ENCODE results near the gene CDH12. TPM values are rescaled to one million over a fixed set of nuclear protein-coding genes. Genes with fewer than 3 reads are reported as not detected.
A peak's percentile ranks its signal among the peaks of the same experiment; 100 is the strongest.

Gene CDH12
- total RNA-seq, 1 experiment from 2014 or later, result not detected

- Histone ChIP-seq H3K9me2 (ENCODE audit: insufficient read depth) (no peaks in the 10 kb centered on the region), H3K4me3 (replicated peaks in 1 of 2; ENCODE audit: low read depth in 1 of 2, low read length in 2 of 2) (no peak overlapping the region), H3K9me3 (ENCODE audit: control insufficient read depth in 1 of 2, insufficient read depth in 1 of 2, low read depth in 1 of 2, low read length in 2 of 2) (peaks cover under 1 to 18% of the 10 kb centered on the region in 2 experiments; a peak in 2 of 4 replicates), H3K79me2 (ENCODE audit: insufficient read depth, low read length) (no peaks in the 10 kb centered on the region), H3K27ac (ENCODE audit: low read depth, low read length) (no peak overlapping the region), H2AFZ (ENCODE audit: low read depth, low read length, poor library complexity, severe bottlenecking) (no peak overlapping the region), H3K9ac (ENCODE audit: low read length) (no peak overlapping the region), H3K4me1 (ENCODE audit: control insufficient read depth in 1 of 2, insufficient read depth in 2 of 2, low read length in 2 of 2) (no peaks in the 10 kb centered on the region), H3K27me3 (ENCODE audit: insufficient read depth, low read length) (no peaks in the 10 kb centered on the region), H4K20me1 (ENCODE audit: insufficient read depth) (no peaks in the 10 kb centered on the region), H3K36me3 (ENCODE audit: control insufficient read depth in 1 of 2, insufficient read depth in 2 of 2, low read length in 2 of 2) (no peaks in the 10 kb centered on the region), H3K4me2 (ENCODE audit: low read length) (no peak overlapping the region)
- no TSS peak for BruUV-seq (replicated peaks)
- DNase-seq (ENCODE audit: low read depth, low spot score), result no peak
- TF ChIP-seq TCF7L2 (IDR thresholded peaks at IDR 0.05; ENCODE audit: borderline replicate concordance, extremely low read depth, insufficient read depth, insufficient read length) (peak; percentile 59), SP1 (IDR thresholded peaks at IDR 0.05; ENCODE audit: low read depth) (no peak)
- intact Hi-C loops (cut with micrococcal nuclease), result no loop called here
- RAD21 ChIA-PET (ENCODE audit: low non-redundant PET in 1 of 2, low total read pairs in 2 of 2, uncharacterized antibody in 2 of 2, unreplicated experiment in 2 of 2), result no interaction called here
- POLR2A ChIA-PET, result no interaction called here
- ATAC-seq, result no peak
- CTCF ChIA-PET, result no interaction called here
Measured at GRCh38 chr5:21823588-21823987, 1029.6 kb downstream of the CDH12 start.

- Histone ChIP-seq H3K9me3 (ENCODE audit: control insufficient read depth in 1 of 2, insufficient read depth in 1 of 2, low read depth in 1 of 2, low read length in 2 of 2) (peaks cover 3 to 18% of the 10 kb centered on the region in 2 experiments; a peak in 2 of 4 replicates), H3K27ac (ENCODE audit: low read depth, low read length) (no peak overlapping the region), H3K4me2 (ENCODE audit: low read length) (no peak overlapping the region), H3K27me3 (ENCODE audit: insufficient read depth, low read length) (no peaks in the 10 kb centered on the region), H3K4me3 (replicated peaks in 1 of 2; ENCODE audit: low read depth in 1 of 2, low read length in 2 of 2) (no peak overlapping the region), H4K20me1 (ENCODE audit: insufficient read depth) (no peaks in the 10 kb centered on the region), H3K79me2 (ENCODE audit: insufficient read depth, low read length) (no peaks in the 10 kb centered on the region), H3K4me1 (ENCODE audit: control insufficient read depth in 1 of 2, insufficient read depth in 2 of 2, low read length in 2 of 2) (no peaks in the 10 kb centered on the region), H3K9me2 (ENCODE audit: insufficient read depth) (no peaks in the 10 kb centered on the region), H3K9ac (ENCODE audit: low read length) (no peak overlapping the region), H3K36me3 (ENCODE audit: control insufficient read depth in 1 of 2, insufficient read depth in 2 of 2, low read length in 2 of 2) (no peaks in the 10 kb centered on the region), H2AFZ (ENCODE audit: low read depth, low read length, poor library complexity, severe bottlenecking) (no peak overlapping the region)
- ATAC-seq, result no peak
- DNase-seq (ENCODE audit: low read depth, low spot score), result no peak
- TF ChIP-seq ZNF274 (IDR thresholded peaks at IDR 0.05; ENCODE audit: low read depth, low read length) (no peak), POLR2A (IDR thresholded peaks at IDR 0.05; ENCODE audit: borderline replicate concordance, extremely low read depth, insufficient read depth, insufficient read length) (no peak), YY1 (IDR thresholded peaks at IDR 0.05; ENCODE audit: extremely low read depth, insufficient replicate concordance, low read depth, low read length) (no peak), TCF7L2 (IDR thresholded peaks at IDR 0.05; ENCODE audit: borderline replicate concordance, extremely low read depth, insufficient read depth, insufficient read length) (no peak), ZBTB33 (IDR thresholded peaks at IDR 0.05; ENCODE audit: extremely low read depth, insufficient replicate concordance, low read length) (no peak), ATF3 (IDR thresholded peaks at IDR 0.05) (no peak), CBX3 (IDR thresholded peaks at IDR 0.05; ENCODE audit: low read depth) (no peak), SIN3A (IDR thresholded peaks at IDR 0.05; ENCODE audit: low read depth) (no peak), EGR1 (IDR thresholded peaks at IDR 0.05; ENCODE audit: low read depth) (no peak), SRF (IDR thresholded peaks at IDR 0.05; ENCODE audit: low read depth) (no peak), CTCF (IDR thresholded peaks at IDR 0.05 in 2 of 3, conservative IDR thresholded peaks at IDR 0.05 in 1 of 3; ENCODE audit: borderline replicate concordance in 1 of 3, insufficient read depth in 1 of 3, low read depth in 2 of 3, low read length in 2 of 3) (no peak), SP1 (IDR thresholded peaks at IDR 0.05; ENCODE audit: low read depth) (no peak), FOSL1 (IDR thresholded peaks at IDR 0.05; ENCODE audit: low read depth) (no peak)
- CTCF ChIA-PET, result no interaction called here
- no TSS peak for BruUV-seq (replicated peaks)
- intact Hi-C loops (cut with micrococcal nuclease), result no loop called here
- RAD21 ChIA-PET (ENCODE audit: low non-redundant PET in 1 of 2, low total read pairs in 2 of 2, uncharacterized antibody in 2 of 2, unreplicated experiment in 2 of 2), result no interaction called here
- POLR2A ChIA-PET, result no interaction called here
Measured at GRCh38 chr5:21823076-21823574, 1030.0 kb downstream of the CDH12 start.
